ENCODE measurements around the gene UAP1L1.
A peak's percentile ranks its signal among the peaks of the same experiment; 100 is the strongest.

UAP1L1 gene

GRCh38 chr9:137103206-137103999, 26.1 kb downstream of the UAP1L1 start:
- no peak for DNase-seq

GRCh38 chr9:137105814-137106661, 28.7 kb downstream of the UAP1L1 start:
- no peak for DNase-seq

GRCh38 chr9:137106662-137107250, 29.4 kb downstream of the UAP1L1 start:
- DNase-seq = no peak

GRCh38 chr9:137107312-137107921, 30.1 kb downstream of the UAP1L1 start:
- DNase-seq = no peak

- no peak for DNase-seq
Observed at GRCh38 chr9:137107982-137108381, 30.7 kb downstream of the UAP1L1 start.

GRCh38 chr9:137108608-137109249, 31.4 kb downstream of the UAP1L1 start:
- DNase-seq = no peak

GRCh38 chr9:137109250-137110146, 32.2 kb downstream of the UAP1L1 start:
- DNase-seq = no peak

- no peak for DNase-seq
Observed at GRCh38 chr9:137110147-137110910, 33.0 kb downstream of the UAP1L1 start.

GRCh38 chr9:137110911-137111787, 33.8 kb downstream of the UAP1L1 start:
- DNase-seq = no peak

- DNase-seq = no peak
Observed at GRCh38 chr9:137111788-137112563, 34.7 kb downstream of the UAP1L1 start.

GRCh38 chr9:137112564-137113384, 35.5 kb downstream of the UAP1L1 start:
- DNase-seq = no peak

- DNase-seq = no peak
Observed at GRCh38 chr9:137113385-137114159, 36.3 kb downstream of the UAP1L1 start.

- no peak for DNase-seq
Observed at GRCh38 chr9:137114220-137114612, 36.9 kb downstream of the UAP1L1 start.

GRCh38 chr9:137114613-137115393, 37.5 kb downstream of the UAP1L1 start, which contains the start of gene DPP7:
DPP7 (minus strand) TSS chr9:137114733; CDS start chr9:137114713, 20 bp downstream.
- peak in 1 of 2 experiments; percentile 36 for DNase-seq

- DNase-seq = no peak
Observed at GRCh38 chr9:137115394-137116026, 38.2 kb downstream of the UAP1L1 start.
